Activated T-helper 17 cell treated with anti-CD3 and anti-CD28 coated beads, Interleukin-2, amount 50 U/mL, for 72 hours (primary cell): ENCODE data around the gene KCNIP3. TPM values are rescaled to one million over a fixed set of nuclear protein-coding genes. Genes with fewer than 3 reads are reported as not detected.
"Not testable (repeated sequence)": the region's sequence is repeated elsewhere in the genome, so short reads cannot be mapped to it uniquely, and the experiment has no call there.

Source experiments
- ATAC-seq: fragments of 150-1000 bp; cut with Tn5 transposase; replicated peaks from 2 replicates; pipeline ENCODE4 v1.10.0; 2021; ENCODE audit warnings: mild to moderate bottlenecking, moderate library complexity
- H3K27ac Mint-ChIP-seq: one replicate; pipeline ENCODE4 v1.8.0; 2022; ENCODE audit warnings: mixed read lengths
- H3K27me3 Mint-ChIP-seq: one replicate; pipeline ENCODE4 v1.8.0; 2022; ENCODE audit warnings: mixed read lengths
- H3K36me3 Mint-ChIP-seq: one replicate; pipeline ENCODE4 v1.8.0; 2022; ENCODE audit warnings: low read depth, mild to moderate bottlenecking, mixed read lengths
- H3K4me1 Mint-ChIP-seq: one replicate; pipeline ENCODE4 v1.8.0; 2022; ENCODE audit warnings: mixed read lengths
- H3K4me3 Mint-ChIP-seq: one replicate; pipeline ENCODE4 v1.8.0; 2022; ENCODE audit warnings: mild to moderate bottlenecking, mixed read lengths
- H3K9me3 Mint-ChIP-seq: one replicate; pipeline ENCODE4 v1.8.0; 2022; ENCODE audit warnings: mixed read lengths
- total RNA-seq, 2 donors: library from RNA; stranded (reverse); gene quantifications; one replicate each; pipeline ENCODE4 v1.2.3, GENCODE V29; 2022

Gene KCNIP3
- total RNA-seq, 2 donors from 2014 or later: not detected

DNA sequence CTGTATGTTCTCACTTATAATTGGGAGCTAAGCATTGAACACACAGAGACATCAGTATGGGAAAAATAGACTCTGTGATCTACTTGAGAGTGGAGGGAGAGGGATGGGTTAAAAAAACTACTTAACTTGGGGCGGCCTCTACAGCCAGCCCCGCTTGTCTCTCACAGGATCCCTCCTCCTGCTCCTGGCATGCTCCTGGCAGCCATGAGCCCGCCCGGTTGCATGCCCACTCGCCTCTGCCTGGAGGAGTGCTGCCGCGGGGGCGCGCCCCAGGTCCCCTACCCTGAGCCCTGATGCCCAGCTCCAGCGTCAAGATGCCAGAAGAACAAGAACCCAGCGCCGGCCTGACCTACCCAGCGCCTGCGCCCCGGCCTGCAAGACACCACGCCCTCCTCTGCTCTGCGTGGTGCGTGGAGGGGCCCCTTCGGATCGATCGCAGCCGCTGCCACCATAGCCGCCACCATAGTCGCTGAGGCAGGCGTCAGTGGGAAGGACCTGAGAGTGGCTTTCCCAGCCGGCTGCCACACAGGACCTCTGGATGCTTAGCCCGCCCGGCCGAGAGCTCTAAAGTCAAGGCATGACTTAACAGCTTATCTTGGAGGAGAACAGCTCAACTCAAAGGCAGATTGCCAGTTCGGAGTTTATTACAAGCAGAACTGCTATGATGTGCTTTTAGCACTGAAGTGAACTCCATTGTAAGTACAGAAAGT is 138.2 kb downstream of the KCNIP3 start:
- not testable (repeated sequence) for H3K36me3 Mint-ChIP-seq, H3K9me3 Mint-ChIP-seq, ATAC-seq

More for the DNA sequence above, 138.2 kb downstream of the KCNIP3 start:
- not testable (repeated sequence) for H3K27me3 Mint-ChIP-seq, H3K27ac Mint-ChIP-seq, H3K4me3 Mint-ChIP-seq, H3K4me1 Mint-ChIP-seq

Other genes starting within 250 kb of the KCNIP3 start
- gene MRPS5, start 175.5 kb upstream of the KCNIP3 start, total RNA-seq: 10 to 100 TPM; 76.0 to 93.9 TPM
- 10 to 100 TPM in 1 of 2 donors, 1 to 10 TPM in 1; 6.3 to 13.8 TPM for gene ZNF514, start 137.5 kb upstream of the KCNIP3 start, total RNA-seq
- 1 to 10 TPM; 3.8 to 4.4 TPM for gene ZNF2, start 131.5 kb upstream of the KCNIP3 start, total RNA-seq
- gene ZNF892, start 89.8 kb upstream of the KCNIP3 start, total RNA-seq: 1 to 10 TPM; 2.9 to 3.5 TPM
- under 1 TPM; 0.90 to 0.91 TPM for gene PROM2, start 22.9 kb upstream of the KCNIP3 start, total RNA-seq
- gene FAHD2A, start 105.4 kb downstream of the KCNIP3 start, total RNA-seq: 10 to 100 TPM; 19.1 to 19.2 TPM
- not detected for gene TRIM43B, start 187.4 kb downstream of the KCNIP3 start, total RNA-seq